ENCODE measurements around the gene LBHD1.

LBHD1 gene

GRCh38 chr11:62613291-62613778 is 58.7 kb downstream of the LBHD1 start:
- no peak for DNase-seq

All from NCI-H187 (cell line).